B cell (primary cell): ENCODE results near the gene ZBED2. TPM values are rescaled to one million over a fixed set of nuclear protein-coding genes. Genes with fewer than 3 reads are reported as not detected.

Source experiments
- ATAC-seq: fragments of 200-7000 bp; cut with Tn5 transposase; one replicate; pipeline ENCODE4 v1.10.0; 2021; ENCODE audit warnings: low read depth, mild to moderate bottlenecking, moderate number of reproducible peaks, moderate library complexity
- CTCF ChIA-PET: fragments of 350-600 bp; sonication (Branson Sonifier 250); formaldehyde crosslinking; loops from one replicate; lab custom pipeline; 2021; ENCODE audit warnings: antibody characterized with exemption, inconsistent platforms; lab: Charles Lee
- POLR2A ChIA-PET: fragments of 350-600 bp; sonication (Branson Sonifier 250); formaldehyde crosslinking; loops from one replicate; lab custom pipeline; 2021; ENCODE audit warnings: antibody characterized with exemption; lab: Charles Lee
- DNase-seq: peaks from one replicate; pipeline ENCODE4 v3.0.0; 2013
- H2AFZ ChIP-seq: 2 replicates; pipeline ENCODE4 v1.6.1; 2012; ENCODE audit warnings: mild to moderate bottlenecking, low read depth, low read length; ENCODE audit not compliant: insufficient read depth, poor library complexity, severe bottlenecking
- H3K27ac ChIP-seq, 2 donors: 1 replicate in 1 of 2; 2 replicates in 1 of 2; pipeline ENCODE4 v1.5.1; 2012 to 2013; ENCODE audit warnings: low read length in 2 of 2, mild to moderate bottlenecking in 2 of 2, moderate library complexity in 1 of 2
- H3K27me3 ChIP-seq, 4 experiments: fragments of 200-600 bp in 1 of 4; sonication (generic) in 1 of 4; replicated peaks in 1 of 4; 1 replicate in 2 of 4; 2 replicates in 2 of 4; pipeline versions ENCODE4 v1.6.1 to v1.7.0; 2013 to 2016; ENCODE audit warnings: low read length in 3 of 4, mild to moderate bottlenecking in 2 of 4, mixed read lengths in 1 of 4, moderate library complexity in 1 of 4; ENCODE audit not compliant: insufficient read depth in 4 of 4, control insufficient read depth in 3 of 4; ENCODE audit errors: control extremely low read depth in 1 of 4
- H3K36me3 ChIP-seq, 2 experiments: replicated peaks in 1 of 2; 1 replicate in 1 of 2; 2 replicates in 1 of 2; pipeline versions ENCODE4 v1.6.1 to v1.7.1; 2013; ENCODE audit warnings: low read length in 1 of 2; ENCODE audit not compliant: insufficient read depth in 2 of 2, control insufficient read depth in 1 of 2; ENCODE audit errors: control extremely low read depth in 1 of 2, extremely low read depth in 1 of 2
- H3K4me1 ChIP-seq, 2 donors: fragments of 200-600 bp in 1 of 2; sonication (generic) in 1 of 2; 1 replicate in 1 of 2; 2 replicates in 1 of 2; pipeline versions ENCODE4 v1.5.1 to v1.6.1; 2013 to 2017; ENCODE audit warnings: low read length in 2 of 2; ENCODE audit not compliant: control insufficient read depth in 2 of 2, insufficient read depth in 2 of 2
- H3K4me2 ChIP-seq: replicated peaks from 2 replicates; pipeline ENCODE3; 2012; ENCODE audit warnings: mild to moderate bottlenecking, low read depth, low read length; ENCODE audit not compliant: poor library complexity, severe bottlenecking
- H3K4me3 ChIP-seq, 5 experiments: fragments of 200-600 bp in 1 of 5; sonication (generic) in 1 of 5; 1 replicate in 3 of 5; 2 replicates in 2 of 5; pipeline versions ENCODE4 v1.5.1 to v1.7.0; 2011 to 2016; ENCODE audit warnings: low read length in 4 of 5, mild to moderate bottlenecking in 4 of 5, low read depth in 2 of 5, control low read depth in 1 of 5, moderate library complexity in 1 of 5; ENCODE audit not compliant: insufficient read depth in 1 of 5; ENCODE audit errors: control extremely low read depth in 1 of 5, extremely low read depth in 1 of 5
- H3K79me2 ChIP-seq: fragments of 200-600 bp; sonication (generic); one replicate; pipeline ENCODE4 v1.6.0; 2016; ENCODE audit warnings: low read length; ENCODE audit not compliant: control insufficient read depth, insufficient read depth
- H3K9ac ChIP-seq: fragments of 200-600 bp; sonication (generic); 2 replicates; pipeline ENCODE4 v1.6.1; 2017; ENCODE audit warnings: mild to moderate bottlenecking, low read length, moderate library complexity
- H3K9me3 ChIP-seq, 3 donors: one replicate each; pipeline versions ENCODE4 v1.6.1 to v1.7.1; 2013; ENCODE audit warnings: low read length in 2 of 3; ENCODE audit not compliant: control insufficient read depth in 2 of 3, insufficient read depth in 1 of 3; ENCODE audit errors: control extremely low read depth in 1 of 3
- H4K20me1 ChIP-seq: 2 replicates; pipeline ENCODE4 v1.6.0; 2012; ENCODE audit warnings: mild to moderate bottlenecking, low read length; ENCODE audit not compliant: insufficient read depth, control insufficient read depth, poor library complexity, severe bottlenecking
- H3K27ac Mint-ChIP-seq: one replicate; pipeline ENCODE4 v1.8.0; 2021; ENCODE audit warnings: mixed read lengths
- H3K27me3 Mint-ChIP-seq: one replicate; pipeline ENCODE4 v1.8.0; 2021; ENCODE audit warnings: mixed read lengths
- H3K4me1 Mint-ChIP-seq: one replicate; pipeline ENCODE4 v1.8.0; 2021; ENCODE audit warnings: mixed read lengths
- H3K4me3 Mint-ChIP-seq: one replicate; pipeline ENCODE4 v1.8.0; 2021; ENCODE audit warnings: mixed read lengths
- H3K9me3 Mint-ChIP-seq: one replicate; pipeline ENCODE4 v1.8.0; 2022; ENCODE audit warnings: mixed read lengths; ENCODE audit not compliant: insufficient read depth
- CTCF ChIP-seq: fragments of 200-600 bp; IDR thresholded peaks from one replicate; pipeline ENCODE4 v1.8.0; 2022; ENCODE audit warnings: antibody characterized with exemption, mild to moderate bottlenecking
- EZH2 ChIP-seq: IDR thresholded peaks from 2 replicates; pipeline ENCODE4 v1.6.1; 2012; ENCODE audit warnings: borderline replicate concordance, low read depth, mild to moderate bottlenecking, moderate library complexity, low read length; ENCODE audit not compliant: insufficient read depth, poor library complexity, severe bottlenecking
- WGBS: methylation state at CpG from one replicate; pipeline ENCODE4 v1.1.5; 2013; ENCODE audit warnings: missing lambda C conversion rate; ENCODE audit not compliant: insufficient coverage; 5-methylcytosine and 5-hydroxymethylcytosine counted together
- intact Hi-C: fragments of 100-400 bp; cut with micrococcal nuclease; formaldehyde crosslinking; loops from one replicate; pipeline ENCODE4 v1.10.0; 2022
- polyA plus RNA-seq: library from polyadenylated mRNA; depleted of rRNA; stranded (reverse); fragments of >200 nt; gene quantifications from 2 replicates; pipeline ENCODE4 v1.2.3, GENCODE V29; 2012
- total RNA-seq, 2 donors: library from RNA; stranded (reverse); fragments of 120-200 nt in 1 of 2; gene quantifications; 1 replicate in 1 of 2; 2 replicates in 1 of 2; pipeline versions ENCODE4 v1.2.3 to v1.2.4, GENCODE V29; 2013 to 2022

Gene ZBED2
- total and polyA plus RNA-seq, 2 donors (not counting 1 experiment from before 2014, with no cell fraction given) = 0.36 to 6.0 TPM

- peaks cover 0 to 11% of the 10 kb centered on the region in 2 experiments for H3K36me3 ChIP-seq
- ATAC-seq (peak; percentile 72), DNase-seq (peak; percentile 69)
- peak overlapping the region; percentile 45 for H2AFZ ChIP-seq
- H3K79me2 ChIP-seq = no peaks in the 10 kb centered on the region
- H3K4me2 ChIP-seq = peak overlapping the region; percentile 57
- Mint-ChIP-seq H3K9me3 (no peaks in the 10 kb centered on the region), H3K27ac (no peak overlapping the region), H3K27me3 (no peaks in the 10 kb centered on the region), H3K4me3 (no peak overlapping the region), H3K4me1 (peaks cover 37% of the 10 kb centered on the region)
- ChIA-PET CTCF (interaction anchor here (0.8 to 1.9 kb wide), 8 partner anchors 8 to 466 kb away, joined by 3 to 9 read pairs (median 3); no protein-coding TSS in a partner anchor), POLR2A (no interaction called here)
- peak overlapping the region; percentile 47 to 72 for H3K27ac ChIP-seq
- intact Hi-C loops = loop anchor here (1.0 kb wide), 1 partner anchor 8 kb away; no protein-coding TSS in a partner anchor
- no peaks in the 10 kb centered on the region for H3K9me3 ChIP-seq
- no peaks in the 10 kb centered on the region for H3K27me3 ChIP-seq
- peaks cover 54 to 81% of the 10 kb centered on the region in 2 donors for H3K4me1 ChIP-seq
- no peaks in the 10 kb centered on the region for H4K20me1 ChIP-seq
- peak overlapping the region in 2 of 5 experiments; percentile 28 to 43 for H3K4me3 ChIP-seq
- peak overlapping the region; percentile 44 for H3K9ac ChIP-seq
- no peak for TF ChIP-seq EZH2
- no peak for TF ChIP-seq CTCF
- 4% methylated on average over 3 of the region's 4 CpGs for WGBS
Measured at GRCh38 chr3:111547631-111548030, 47.5 kb downstream of the ZBED2 start.

DNA sequence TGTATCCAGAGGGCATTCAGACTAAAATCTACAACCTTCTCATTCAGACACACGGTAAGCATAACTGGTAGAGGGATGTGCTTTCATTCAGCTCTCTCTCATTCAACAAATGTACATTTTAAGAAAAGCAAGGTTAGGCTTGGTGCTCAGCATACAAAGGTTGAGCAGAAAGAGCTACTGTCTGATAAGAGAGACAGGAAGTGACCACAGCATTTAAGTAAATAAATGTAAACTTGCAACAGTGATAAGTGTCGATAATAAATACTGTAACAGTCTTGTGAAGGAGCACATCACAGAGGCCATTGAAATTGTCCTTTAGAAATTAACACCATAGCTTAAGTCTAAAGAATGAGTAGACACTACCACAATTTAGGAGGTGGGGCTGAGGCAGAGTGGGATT is 49.8 kb downstream of the ZBED2 start:
- H3K9me3 Mint-ChIP-seq = no peaks in the 10 kb centered on the region
- Histone ChIP-seq H3K36me3 (peaks cover 0 to 11% of the 10 kb centered on the region in 2 experiments), H3K4me3 (no peak overlapping the region), H3K4me1 (peaks cover 60 to 75% of the 10 kb centered on the region in 2 donors), H3K9me3 (no peaks in the 10 kb centered on the region), H3K9ac (no peak overlapping the region), H4K20me1 (no peaks in the 10 kb centered on the region), H3K4me2 (no peak overlapping the region), H3K79me2 (no peaks in the 10 kb centered on the region), H3K27ac (no peak overlapping the region), H2AFZ (no peak overlapping the region), H3K27me3 (no peaks in the 10 kb centered on the region)
- peak overlapping the region; percentile 8 for H3K4me3 Mint-ChIP-seq
- H3K4me1 Mint-ChIP-seq = peaks cover 55% of the 10 kb centered on the region
- POLR2A ChIA-PET = no interaction called here
- CTCF ChIA-PET = no interaction called here
- ATAC-seq (no peak), DNase-seq (no peak)
- WGBS = no CpG with 5 or more reads among the region's 2 CpGs
- intact Hi-C loops = no loop called here
- H3K27ac Mint-ChIP-seq = peak overlapping the region; percentile 84
- no peak for TF ChIP-seq EZH2
- no peak for TF ChIP-seq CTCF
- H3K27me3 Mint-ChIP-seq = no peaks in the 10 kb centered on the region

Other genes with a start within 250 kb of the ZBED2 start
- gene CD96, start 53.1 kb downstream of the ZBED2 start, total RNA-seq = 56.2 and 60.2 TPM in 2 replicates
- gene CD96, start 53.1 kb downstream of the ZBED2 start, polyA plus RNA-seq = 3.8 and 21.4 TPM in 2 replicates
- 8.1 and 8.3 TPM in 2 replicates for gene PLCXD2, start 79.3 kb upstream of the ZBED2 start, total RNA-seq
- 2.2 and 2.6 TPM in 2 replicates for gene PLCXD2, start 79.3 kb upstream of the ZBED2 start, polyA plus RNA-seq